DMS79 treated with DMSO at 0.1 percent for 48 hours (cell line): ENCODE measurements around the gene PPP2R5D.
"Not testable (repeated sequence)": the region's sequence is repeated elsewhere in the genome, so short reads cannot be mapped to it uniquely, and the experiment has no call there.

Source experiments
- DNase-seq: peaks from one replicate; lab custom pipeline; 2025; lab: John Stamatoyannopoulos, UW

PPP2R5D gene

GRCh38 chr6:42984001-42984923, at the start of gene PPP2R5D:
PPP2R5D (plus strand) TSS chr6:42984570; CDS start chr6:42984678, 108 bp downstream.
- DNase-seq, result peak; percentile 99

GRCh38 chr6:42935322-42935721, 49.0 kb upstream of the PPP2R5D start:
- DNase-seq, result no peak

- no peak for DNase-seq
Observed at GRCh38 chr6:42936398-42936797, 48.0 kb upstream of the PPP2R5D start.

GRCh38 chr6:42937548-42938427, 46.6 kb upstream of the PPP2R5D start:
- no peak for DNase-seq

GRCh38 chr6:42938428-42938796, 46.0 kb upstream of the PPP2R5D start:
- DNase-seq, result no peak

- DNase-seq, result no peak
Observed at GRCh38 chr6:42938987-42939809, 45.2 kb upstream of the PPP2R5D start.

- no peak for DNase-seq
Observed at GRCh38 chr6:42939810-42940167, 44.6 kb upstream of the PPP2R5D start.

GRCh38 chr6:42940493-42941045, 43.8 kb upstream of the PPP2R5D start:
- DNase-seq, result no peak

GRCh38 chr6:42941356-42941755, 43.0 kb upstream of the PPP2R5D start:
- not testable (repeated sequence) for DNase-seq

- no peak for DNase-seq
Observed at GRCh38 chr6:42942444-42942843, 41.9 kb upstream of the PPP2R5D start.

GRCh38 chr6:42947950-42948349, 36.4 kb upstream of the PPP2R5D start:
- DNase-seq, result no peak

- no peak for DNase-seq
Observed at GRCh38 chr6:42952389-42952788, 32.0 kb upstream of the PPP2R5D start.

- DNase-seq, result not testable (repeated sequence)
Observed at GRCh38 chr6:42954405-42954804, 30.0 kb upstream of the PPP2R5D start.

GRCh38 chr6:42958125-42958524, 26.2 kb upstream of the PPP2R5D start:
- no peak for DNase-seq

- no peak for DNase-seq
Observed at GRCh38 chr6:42959917-42960242, 24.5 kb upstream of the PPP2R5D start.

- DNase-seq, result peak; percentile 46
Observed at GRCh38 chr6:42960243-42961019, 23.9 kb upstream of the PPP2R5D start, which contains the start of gene GNMT. GNMT (plus strand) TSS chr6:42960754; CDS start chr6:42960768, 14 bp downstream.

GRCh38 chr6:42961020-42961470, 23.3 kb upstream of the PPP2R5D start:
- DNase-seq, result no peak

- no peak for DNase-seq
Observed at GRCh38 chr6:42962096-42962495, 22.3 kb upstream of the PPP2R5D start.

- DNase-seq, result no peak
Observed at GRCh38 chr6:42962502-42963178, 21.7 kb upstream of the PPP2R5D start.

- DNase-seq, result no peak
Observed at GRCh38 chr6:42963179-42963854, 21.1 kb upstream of the PPP2R5D start.
